HepG2 (cell line): ENCODE results near the gene DIPK1C.

Experiments
- ADNP ChIP-seq: sonication (generic); formaldehyde crosslinking; IDR thresholded peaks from 2 replicates; pipeline ENCODE4 v1.4.0; 2020; ENCODE audit warnings: missing genetic modification reagents
- ATM ChIP-seq: fragments of 450-650 bp; IDR thresholded peaks from 2 replicates; pipeline ENCODE4 v1.7.1; 2017; ENCODE audit warnings: mild to moderate bottlenecking, borderline replicate concordance
- ATRX ChIP-seq: sonication (generic); formaldehyde crosslinking; IDR thresholded peaks from 2 replicates; pipeline ENCODE4 v1.4.0; 2020; ENCODE audit warnings: missing genetic modification reagents, borderline replicate concordance
- CEBPB ChIP-seq: IDR thresholded peaks from 2 replicates; pipeline ENCODE4 v1.6.1; 2011; ENCODE audit warnings: low read depth, low read length, improper control_type of control experiment, borderline replicate concordance
- DNMT3B ChIP-seq: conservative IDR thresholded peaks from 2 replicates; pipeline ENCODE4 v1.6.1; 2016; ENCODE audit warnings: missing biosample characterization, control low read depth
- EZH2 ChIP-seq: conservative IDR thresholded peaks from 2 replicates; pipeline ENCODE4 v1.6.1; 2012; ENCODE audit warnings: mild to moderate bottlenecking, low read depth, low read length, moderate library complexity
- NFATC3 ChIP-seq: sonication (generic); formaldehyde crosslinking; IDR thresholded peaks from 2 replicates; pipeline ENCODE4 v1.5.1; 2020; ENCODE audit warnings: mild to moderate bottlenecking, missing genetic modification reagents
- SMC3 ChIP-seq: IDR thresholded peaks from 2 replicates; pipeline ENCODE4 v1.6.1; 2011; ENCODE audit warnings: low read length, improper control_type of control experiment
- SRF ChIP-seq: IDR thresholded peaks from 2 replicates; pipeline ENCODE4 v1.6.1; 2011; ENCODE audit warnings: mild to moderate bottlenecking, low read depth, low read length, moderate library complexity
- ZFP1 ChIP-seq: IDR thresholded peaks from 2 replicates; pipeline ENCODE4 v1.6.1; 2016
- ZNF292 ChIP-seq: sonication (generic); formaldehyde crosslinking; IDR thresholded peaks from 2 replicates; pipeline ENCODE4 v1.8.1; 2022; ENCODE audit warnings: mild to moderate bottlenecking, low read depth, missing genetic modification reagents, borderline replicate concordance
- TF ChIP-seq, protein P1 (sequence below): sonication (generic); formaldehyde crosslinking; IDR thresholded peaks from 2 replicates; pipeline ENCODE4 v1.4.0; 2020; ENCODE audit warnings: low read depth, missing genetic modification reagents
- TF ChIP-seq, protein P2 (sequence below): sonication (generic); formaldehyde crosslinking; IDR thresholded peaks from 2 replicates; pipeline ENCODE4 v1.5.0; 2020; ENCODE audit warnings: mild to moderate bottlenecking, missing genetic modification reagents, moderate library complexity

DNA sequence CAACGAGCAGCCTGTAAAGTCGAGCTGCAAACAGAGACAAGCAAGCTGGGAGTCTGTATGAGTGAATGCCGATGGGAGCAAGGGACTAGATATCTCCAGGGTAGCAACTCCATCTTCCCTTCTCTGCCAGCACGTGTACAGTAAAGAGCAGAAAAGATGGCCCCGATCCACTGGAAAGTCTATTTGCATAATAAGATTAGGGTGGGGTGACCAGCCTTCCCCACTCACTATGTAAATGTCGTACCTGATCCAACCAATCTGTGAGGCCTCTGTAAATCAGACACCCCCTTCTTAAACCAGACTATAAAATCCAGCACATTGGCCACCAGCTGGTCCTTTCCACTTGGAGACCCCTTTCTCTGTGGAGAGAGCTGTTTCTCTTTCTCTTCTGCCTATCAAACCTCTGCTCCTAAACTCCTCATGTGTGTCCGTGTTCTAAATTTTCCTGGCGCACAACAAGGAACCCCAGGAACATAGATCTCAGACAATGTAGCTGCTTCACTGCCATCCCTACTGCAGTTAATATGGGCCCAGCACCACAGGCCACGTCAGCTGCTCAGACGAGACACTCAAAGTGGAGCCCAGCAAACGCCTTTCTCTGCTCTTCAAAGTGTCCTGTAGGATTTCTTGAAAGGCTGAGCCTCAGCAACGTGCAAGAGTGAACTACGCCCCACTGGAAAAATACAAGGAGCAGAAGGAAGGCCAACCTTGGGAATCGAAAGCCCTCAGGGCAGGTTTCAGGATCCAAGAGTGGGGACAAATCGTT is 26.1 kb downstream of the DIPK1C start:
- TF ChIP-seq EZH2 (no peak), ZNF292 (no peak), SMC3 (no peak), DNMT3B (CRISPR knock-in tag) (no peak), ZFP1 (CRISPR knock-in tag) (no peak), CEBPB (no peak), NFATC3 (CRISPR knock-in tag) (no peak), ATRX (CRISPR knock-in tag) (no peak), ATM (no peak), ADNP (no peak), SRF (no peak)
- TF ChIP-seq, protein P1, sequence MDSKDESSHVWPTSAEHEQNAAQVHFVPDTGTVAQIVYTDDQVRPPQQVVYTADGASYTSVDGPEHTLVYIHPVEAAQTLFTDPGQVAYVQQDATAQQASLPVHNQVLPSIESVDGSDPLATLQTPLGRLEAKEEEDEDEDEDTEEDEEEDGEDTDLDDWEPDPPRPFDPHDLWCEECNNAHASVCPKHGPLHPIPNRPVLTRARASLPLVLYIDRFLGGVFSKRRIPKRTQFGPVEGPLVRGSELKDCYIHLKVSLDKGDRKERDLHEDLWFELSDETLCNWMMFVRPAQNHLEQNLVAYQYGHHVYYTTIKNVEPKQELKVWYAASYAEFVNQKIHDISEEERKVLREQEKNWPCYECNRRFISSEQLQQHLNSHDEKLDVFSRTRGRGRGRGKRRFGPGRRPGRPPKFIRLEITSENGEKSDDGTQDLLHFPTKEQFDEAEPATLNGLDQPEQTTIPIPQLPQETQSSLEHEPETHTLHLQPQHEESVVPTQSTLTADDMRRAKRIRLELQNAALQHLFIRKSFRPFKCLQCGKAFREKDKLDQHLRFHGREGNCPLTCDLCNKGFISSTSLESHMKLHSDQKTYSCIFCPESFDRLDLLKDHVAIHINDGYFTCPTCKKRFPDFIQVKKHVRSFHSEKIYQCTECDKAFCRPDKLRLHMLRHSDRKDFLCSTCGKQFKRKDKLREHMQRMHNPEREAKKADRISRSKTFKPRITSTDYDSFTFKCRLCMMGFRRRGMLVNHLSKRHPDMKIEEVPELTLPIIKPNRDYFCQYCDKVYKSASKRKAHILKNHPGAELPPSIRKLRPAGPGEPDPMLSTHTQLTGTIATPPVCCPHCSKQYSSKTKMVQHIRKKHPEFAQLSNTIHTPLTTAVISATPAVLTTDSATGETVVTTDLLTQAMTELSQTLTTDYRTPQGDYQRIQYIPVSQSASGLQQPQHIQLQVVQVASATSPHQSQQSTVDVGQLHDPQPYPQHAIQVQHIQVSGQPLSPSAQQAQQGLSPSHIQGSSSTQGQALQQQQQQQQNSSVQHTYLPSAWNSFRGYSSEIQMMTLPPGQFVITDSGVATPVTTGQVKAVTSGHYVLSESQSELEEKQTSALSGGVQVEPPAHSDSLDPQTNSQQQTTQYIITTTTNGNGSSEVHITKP (CRISPR knock-in tag) = no peak
- TF ChIP-seq, protein P2, sequence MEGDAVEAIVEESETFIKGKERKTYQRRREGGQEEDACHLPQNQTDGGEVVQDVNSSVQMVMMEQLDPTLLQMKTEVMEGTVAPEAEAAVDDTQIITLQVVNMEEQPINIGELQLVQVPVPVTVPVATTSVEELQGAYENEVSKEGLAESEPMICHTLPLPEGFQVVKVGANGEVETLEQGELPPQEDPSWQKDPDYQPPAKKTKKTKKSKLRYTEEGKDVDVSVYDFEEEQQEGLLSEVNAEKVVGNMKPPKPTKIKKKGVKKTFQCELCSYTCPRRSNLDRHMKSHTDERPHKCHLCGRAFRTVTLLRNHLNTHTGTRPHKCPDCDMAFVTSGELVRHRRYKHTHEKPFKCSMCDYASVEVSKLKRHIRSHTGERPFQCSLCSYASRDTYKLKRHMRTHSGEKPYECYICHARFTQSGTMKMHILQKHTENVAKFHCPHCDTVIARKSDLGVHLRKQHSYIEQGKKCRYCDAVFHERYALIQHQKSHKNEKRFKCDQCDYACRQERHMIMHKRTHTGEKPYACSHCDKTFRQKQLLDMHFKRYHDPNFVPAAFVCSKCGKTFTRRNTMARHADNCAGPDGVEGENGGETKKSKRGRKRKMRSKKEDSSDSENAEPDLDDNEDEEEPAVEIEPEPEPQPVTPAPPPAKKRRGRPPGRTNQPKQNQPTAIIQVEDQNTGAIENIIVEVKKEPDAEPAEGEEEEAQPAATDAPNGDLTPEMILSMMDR (CRISPR knock-in tag) = no peak
